ENCODE measurements around the gene TRIM34. TPM values are rescaled to one million over a fixed set of nuclear protein-coding genes. Genes with fewer than 3 reads are reported as not detected.

Gene TRIM34
- total RNA-seq, 1 experiment from 2014 or later, result 0.66 TPM

- Mint-ChIP-seq H3K9me3 (peaks cover 7% of the 10 kb centered on the region; the same call in 1 of the 2 replicates), H3K4me1 (no peaks in the 10 kb centered on the region), H3K27me3 (ENCODE audit: low read depth) (no peaks in the 10 kb centered on the region), H3K36me3 (no peaks in the 10 kb centered on the region), H3K4me3 (no peak within 1 kb of the TSS), H3K27ac (no peak within 1 kb of the TSS)
- POLR2A ChIA-PET, result no interaction called here
- TF ChIP-seq EMX1 (CRISPR knock-in tag; IDR thresholded peaks at IDR 0.05), result no peak
- TF ChIP-seq MAX (CRISPR knock-in tag; IDR thresholded peaks at IDR 0.05), result no peak
- no peak for TF ChIP-seq CTCF (IDR thresholded peaks at IDR 0.05)
- no peak for TF ChIP-seq ZNF532 (CRISPR knock-in tag; IDR thresholded peaks at IDR 0.05; ENCODE audit: borderline replicate concordance)
- TF ChIP-seq ZNF396 (CRISPR knock-in tag; IDR thresholded peaks at IDR 0.05; ENCODE audit: borderline replicate concordance), result no peak
- no peak for TF ChIP-seq CDX4 (CRISPR knock-in tag; IDR thresholded peaks at IDR 0.05; ENCODE audit: borderline replicate concordance)
- TF ChIP-seq RORB (CRISPR knock-in tag; IDR thresholded peaks at IDR 0.05), result no peak
- no peak for TF ChIP-seq NR2C2 (CRISPR knock-in tag; IDR thresholded peaks at IDR 0.05)
- DNase-seq (ENCODE audit: low spot score), result no peak
- CTCF ChIA-PET, result no interaction called here
- no peak for ATAC-seq
Observed at GRCh38 chr11:5580577-5580976, 44.2 kb upstream of the TRIM34 start, which contains the start of gene OR52B6. OR52B6 (plus strand) TSS chr11:5580877; CDS start chr11:5580877, 0 bp downstream.

GRCh38 chr11:5581014-5581413 is 43.8 kb upstream of the TRIM34 start:
- ChIA-PET POLR2A (no interaction called here), CTCF (no interaction called here)
- ATAC-seq (no peak), DNase-seq (ENCODE audit: low spot score) (no peak)
- H3K27me3 Mint-ChIP-seq (ENCODE audit: low read depth), result no peaks in the 10 kb centered on the region
- H3K36me3 Mint-ChIP-seq, result no peaks in the 10 kb centered on the region
- no peak overlapping the region for H3K27ac Mint-ChIP-seq
- no peaks in the 10 kb centered on the region for H3K4me1 Mint-ChIP-seq
- no peak overlapping the region for H3K4me3 Mint-ChIP-seq
- peaks cover 7% of the 10 kb centered on the region; the same call in 1 of the 2 replicates for H3K9me3 Mint-ChIP-seq
- no peak for TF ChIP-seq ZNF263 (CRISPR knock-in tag; IDR thresholded peaks at IDR 0.05; ENCODE audit: low read depth)
- TF ChIP-seq ATF2 (CRISPR knock-in tag; IDR thresholded peaks at IDR 0.05; ENCODE audit: borderline replicate concordance, low read depth), result no peak
- no peak for TF ChIP-seq AFF4 (CRISPR knock-in tag; IDR thresholded peaks at IDR 0.05; ENCODE audit: borderline replicate concordance)
- no peak for TF ChIP-seq ZBTB21 (CRISPR knock-in tag; IDR thresholded peaks at IDR 0.05; ENCODE audit: borderline replicate concordance)
- TF ChIP-seq CBFB (CRISPR knock-in tag; IDR thresholded peaks at IDR 0.05; ENCODE audit: low read depth), result no peak
- no peak for TF ChIP-seq STAT6 (CRISPR knock-in tag; conservative IDR thresholded peaks at IDR 0.05; ENCODE audit: low read depth)
- no peak for TF ChIP-seq E2F5 (CRISPR knock-in tag; IDR thresholded peaks at IDR 0.05)
- TF ChIP-seq PRRX2 (CRISPR knock-in tag; IDR thresholded peaks at IDR 0.05), result no peak
